Measurements from ENCODE around the gene ZPLD1. TPM values are rescaled to one million over a fixed set of nuclear protein-coding genes. Genes with fewer than 3 reads are reported as not detected.

Gene ZPLD1
- polyA plus RNA-seq, 1 donor = 0.22 TPM

DNA sequence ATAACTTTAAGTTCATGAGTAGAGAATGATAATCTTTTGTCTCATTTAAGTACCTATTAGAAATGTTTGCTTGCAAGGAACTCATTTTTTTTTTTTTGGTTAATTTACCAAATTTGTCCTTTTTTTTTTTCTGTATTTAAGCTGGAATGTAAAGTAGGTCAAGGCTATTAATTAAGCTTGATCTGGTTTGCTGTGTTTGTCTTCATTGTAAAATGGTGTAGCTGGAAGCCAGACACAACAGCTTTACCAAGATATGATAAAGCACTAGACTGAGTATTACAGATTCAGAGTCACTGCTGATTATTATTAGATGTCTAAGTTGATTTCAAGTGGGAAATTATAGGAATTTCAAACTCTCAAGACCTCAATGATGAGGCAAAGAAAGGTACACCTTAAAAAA is 15.0 kb upstream of the ZPLD1 start:
- H3K27ac ChIP-seq (ENCODE audit: low read length) = no peak overlapping the region
- no peaks in the 10 kb centered on the region for H3K9me3 ChIP-seq (ENCODE audit: control insufficient read depth, low read depth, low read length)
- H3K4me3 ChIP-seq (ENCODE audit: low read length) = no peak overlapping the region
- no peaks in the 10 kb centered on the region for H3K27me3 ChIP-seq (ENCODE audit: control insufficient read depth, insufficient read depth, low read length)
- DNase-seq = no peak
- no peaks in the 10 kb centered on the region for H3K36me3 ChIP-seq (ENCODE audit: control insufficient read depth, insufficient read depth, low read length)
- H3K4me1 ChIP-seq (ENCODE audit: control insufficient read depth, insufficient read depth, low read length) = no peaks in the 10 kb centered on the region

GRCh38 chr3:102441832-102442231 is 7.0 kb downstream of the ZPLD1 start:
- 71% methylated on average over 1 of the region's 1 CpG for WGBS (ENCODE audit: insufficient coverage, low lambda C conversion rate)
- no peaks in the 10 kb centered on the region for H3K36me3 ChIP-seq (ENCODE audit: control insufficient read depth, insufficient read depth, low read length)
- no peaks in the 10 kb centered on the region for H3K4me1 ChIP-seq (ENCODE audit: control insufficient read depth, insufficient read depth, low read length)
- H3K4me3 ChIP-seq (ENCODE audit: low read length) = no peak overlapping the region
- H3K27ac ChIP-seq (ENCODE audit: low read length) = no peak overlapping the region
- no peak for DNase-seq
- H3K9me3 ChIP-seq (ENCODE audit: control insufficient read depth, low read depth, low read length) = no peaks in the 10 kb centered on the region
- H3K27me3 ChIP-seq (ENCODE audit: control insufficient read depth, insufficient read depth, low read length) = no peaks in the 10 kb centered on the region

DNA sequence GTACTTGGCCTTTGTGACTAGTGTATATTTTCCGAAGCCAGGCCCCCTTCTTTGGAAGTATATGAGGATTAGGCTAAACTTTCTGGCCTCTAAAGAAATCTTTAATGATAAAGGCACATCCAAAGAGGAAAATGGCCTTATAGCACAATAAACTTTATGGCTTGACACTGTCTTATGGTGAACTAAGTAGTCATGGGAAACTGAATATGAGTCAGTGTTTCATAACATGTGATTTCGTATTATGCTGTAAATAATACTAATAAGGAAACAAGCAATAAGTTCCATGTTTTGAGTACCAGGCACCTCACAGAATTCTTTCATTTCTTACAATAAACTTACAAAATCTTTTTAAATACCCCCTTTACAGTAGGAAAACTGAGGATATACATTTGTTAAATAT is 8.2 kb downstream of the ZPLD1 start:
- no peak overlapping the region for H3K4me3 ChIP-seq (ENCODE audit: low read length)
- no CpG with 5 or more reads among the region's 2 CpGs for WGBS (ENCODE audit: insufficient coverage, low lambda C conversion rate)
- DNase-seq = peak in 1 of 2 donors; percentile 30

GRCh38 chr3:102444101-102444500 is 9.3 kb downstream of the ZPLD1 start:
- no peak overlapping the region for H3K4me3 ChIP-seq (ENCODE audit: low read length)
- no peaks in the 10 kb centered on the region for H3K9me3 ChIP-seq (ENCODE audit: control insufficient read depth, low read depth, low read length)
- H3K27me3 ChIP-seq (ENCODE audit: control insufficient read depth, insufficient read depth, low read length) = no peaks in the 10 kb centered on the region
- no peaks in the 10 kb centered on the region for H3K4me1 ChIP-seq (ENCODE audit: control insufficient read depth, insufficient read depth, low read length)
- H3K27ac ChIP-seq (ENCODE audit: low read length) = no peak overlapping the region
- DNase-seq = no peak
- H3K36me3 ChIP-seq (ENCODE audit: control insufficient read depth, insufficient read depth, low read length) = no peaks in the 10 kb centered on the region
- WGBS (ENCODE audit: insufficient coverage, low lambda C conversion rate) = 67% methylated on average over 1 of the region's 2 CpGs

More for the DNA sequence above, 8.2 kb downstream of the ZPLD1 start:
- no peaks in the 10 kb centered on the region for H3K36me3 ChIP-seq (ENCODE audit: control insufficient read depth, insufficient read depth, low read length)
- H3K27ac ChIP-seq (ENCODE audit: low read length) = no peak overlapping the region
- H3K27me3 ChIP-seq (ENCODE audit: control insufficient read depth, insufficient read depth, low read length) = no peaks in the 10 kb centered on the region
- H3K9me3 ChIP-seq (ENCODE audit: control insufficient read depth, low read depth, low read length) = no peaks in the 10 kb centered on the region
- H3K4me1 ChIP-seq (ENCODE audit: control insufficient read depth, insufficient read depth, low read length) = no peaks in the 10 kb centered on the region

DNA sequence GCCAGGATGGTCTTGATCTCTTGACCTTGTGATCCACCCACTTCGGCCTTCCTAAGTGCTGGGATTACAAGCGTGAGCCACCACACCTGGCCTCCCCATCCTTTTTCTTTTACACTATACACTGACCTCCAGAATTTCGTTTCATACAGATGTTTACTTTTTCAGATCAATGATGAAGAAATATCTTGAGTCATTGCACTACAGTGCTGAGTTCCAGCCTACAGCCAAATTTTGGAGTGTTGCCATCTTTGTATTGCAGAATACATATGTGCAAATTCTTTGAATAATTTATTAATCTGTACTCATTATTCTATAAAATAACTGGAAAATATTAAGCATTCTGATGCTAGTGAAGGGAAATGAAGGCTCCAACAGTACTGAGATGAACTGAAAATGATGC is 12.5 kb downstream of the ZPLD1 start:
- H3K27ac ChIP-seq (ENCODE audit: low read length) = no peak overlapping the region
- no peaks in the 10 kb centered on the region for H3K4me1 ChIP-seq (ENCODE audit: control insufficient read depth, insufficient read depth, low read length)
- H3K9me3 ChIP-seq (ENCODE audit: control insufficient read depth, low read depth, low read length) = no peaks in the 10 kb centered on the region
- H3K36me3 ChIP-seq (ENCODE audit: control insufficient read depth, insufficient read depth, low read length) = no peaks in the 10 kb centered on the region
- 90% methylated on average over 2 of the region's 3 CpGs for WGBS (ENCODE audit: insufficient coverage, low lambda C conversion rate)
- no peak overlapping the region for H3K4me3 ChIP-seq (ENCODE audit: low read length)
- no peak for DNase-seq
- H3K27me3 ChIP-seq (ENCODE audit: control insufficient read depth, insufficient read depth, low read length) = no peaks in the 10 kb centered on the region

GRCh38 chr3:102449341-102449740 is 14.5 kb downstream of the ZPLD1 start:
- Histone ChIP-seq H3K36me3 (ENCODE audit: control insufficient read depth, insufficient read depth, low read length) (no peaks in the 10 kb centered on the region), H3K27ac (ENCODE audit: low read length) (no peak overlapping the region), H3K27me3 (ENCODE audit: control insufficient read depth, insufficient read depth, low read length) (no peaks in the 10 kb centered on the region), H3K9me3 (ENCODE audit: control insufficient read depth, low read depth, low read length) (no peaks in the 10 kb centered on the region), H3K4me1 (ENCODE audit: control insufficient read depth, insufficient read depth, low read length) (no peaks in the 10 kb centered on the region), H3K4me3 (ENCODE audit: low read length) (no peak overlapping the region)
- no peak for DNase-seq
- no CpG with 5 or more reads among the region's 3 CpGs for WGBS (ENCODE audit: insufficient coverage, low lambda C conversion rate)

GRCh38 chr3:102449930-102450329 is 15.1 kb downstream of the ZPLD1 start:
- Histone ChIP-seq H3K4me3 (ENCODE audit: low read length) (no peak overlapping the region), H3K4me1 (ENCODE audit: control insufficient read depth, insufficient read depth, low read length) (no peaks in the 10 kb centered on the region), H3K27me3 (ENCODE audit: control insufficient read depth, insufficient read depth, low read length) (no peaks in the 10 kb centered on the region), H3K36me3 (ENCODE audit: control insufficient read depth, insufficient read depth, low read length) (no peaks in the 10 kb centered on the region), H3K9me3 (ENCODE audit: control insufficient read depth, low read depth, low read length) (no peaks in the 10 kb centered on the region), H3K27ac (ENCODE audit: low read length) (no peak overlapping the region)
- WGBS (ENCODE audit: insufficient coverage, low lambda C conversion rate) = 100% methylated on average over 2 of the region's 3 CpGs
- no peak for DNase-seq

DNA sequence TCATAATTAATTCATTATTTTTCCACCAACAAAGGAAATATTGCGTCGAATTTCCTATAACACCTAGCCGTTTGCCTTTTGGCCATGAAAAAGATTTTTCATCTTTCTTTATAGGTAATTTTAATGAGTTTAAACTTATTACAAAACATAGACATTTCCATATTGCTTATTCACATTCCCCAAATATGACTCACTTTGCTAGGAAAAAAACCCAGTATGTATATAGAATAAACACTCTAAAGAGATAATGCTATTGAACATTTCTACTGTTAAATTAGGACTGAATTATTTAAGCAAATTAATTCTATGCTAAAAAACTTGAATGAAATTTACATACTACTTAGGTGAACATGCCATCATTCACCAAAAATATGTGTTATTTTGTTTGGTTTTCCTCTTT is 16.2 kb downstream of the ZPLD1 start:
- no peaks in the 10 kb centered on the region for H3K9me3 ChIP-seq (ENCODE audit: control insufficient read depth, low read depth, low read length)
- no peak overlapping the region for H3K4me3 ChIP-seq (ENCODE audit: low read length)
- WGBS (ENCODE audit: insufficient coverage, low lambda C conversion rate) = 93% methylated on average over 3 of the region's 3 CpGs
- no peak overlapping the region for H3K27ac ChIP-seq (ENCODE audit: low read length)
- no peak for DNase-seq
- no peaks in the 10 kb centered on the region for H3K36me3 ChIP-seq (ENCODE audit: control insufficient read depth, insufficient read depth, low read length)
- no peaks in the 10 kb centered on the region for H3K4me1 ChIP-seq (ENCODE audit: control insufficient read depth, insufficient read depth, low read length)
- H3K27me3 ChIP-seq (ENCODE audit: control insufficient read depth, insufficient read depth, low read length) = no peaks in the 10 kb centered on the region

DNA sequence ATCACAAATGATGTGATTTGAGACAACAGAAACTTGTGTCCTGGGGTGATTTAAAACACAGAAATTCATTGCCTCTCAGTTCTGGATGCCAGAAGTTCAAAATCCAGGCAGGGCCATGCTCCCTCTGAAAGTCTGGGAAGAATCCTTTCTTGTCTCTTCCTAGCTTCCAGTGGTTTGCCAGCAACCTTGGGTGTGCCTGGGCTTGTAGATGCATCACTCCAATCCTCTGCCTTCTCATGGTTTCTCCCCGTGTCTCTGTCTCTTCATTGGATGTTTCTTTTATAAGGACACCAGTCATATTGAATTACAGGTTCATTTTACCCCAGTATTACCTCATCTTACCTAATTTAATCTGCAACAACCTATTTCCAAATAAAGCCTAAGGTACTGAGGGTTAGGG is 16.7 kb downstream of the ZPLD1 start:
- no peaks in the 10 kb centered on the region for H3K4me1 ChIP-seq (ENCODE audit: control insufficient read depth, insufficient read depth, low read length)
- H3K9me3 ChIP-seq (ENCODE audit: control insufficient read depth, low read depth, low read length) = no peaks in the 10 kb centered on the region
- no peak overlapping the region for H3K4me3 ChIP-seq (ENCODE audit: low read length)
- H3K27ac ChIP-seq (ENCODE audit: low read length) = no peak overlapping the region
- DNase-seq = no peak
- whole genome bisulfite sequencing (ENCODE audit: insufficient coverage, low lambda C conversion rate) = 100% methylated on average over 1 of the region's 1 CpG
- H3K36me3 ChIP-seq (ENCODE audit: control insufficient read depth, insufficient read depth, low read length) = no peaks in the 10 kb centered on the region
- no peaks in the 10 kb centered on the region for H3K27me3 ChIP-seq (ENCODE audit: control insufficient read depth, insufficient read depth, low read length)

- no peaks in the 10 kb centered on the region for H3K4me1 ChIP-seq (ENCODE audit: control insufficient read depth, insufficient read depth, low read length)
- H3K9me3 ChIP-seq (ENCODE audit: control insufficient read depth, low read depth, low read length) = no peaks in the 10 kb centered on the region
- DNase-seq = no peak
- H3K27me3 ChIP-seq (ENCODE audit: control insufficient read depth, insufficient read depth, low read length) = no peaks in the 10 kb centered on the region
- H3K4me3 ChIP-seq (ENCODE audit: low read length) = no peak overlapping the region
- H3K36me3 ChIP-seq (ENCODE audit: control insufficient read depth, insufficient read depth, low read length) = no peaks in the 10 kb centered on the region
- WGBS (ENCODE audit: insufficient coverage, low lambda C conversion rate) = no CpG with 5 or more reads among the region's 3 CpGs
- H3K27ac ChIP-seq (ENCODE audit: low read length) = no peak overlapping the region
These were observed 19.4 kb downstream of the ZPLD1 start for GRCh38 chr3:102454181-102454580.

DNA sequence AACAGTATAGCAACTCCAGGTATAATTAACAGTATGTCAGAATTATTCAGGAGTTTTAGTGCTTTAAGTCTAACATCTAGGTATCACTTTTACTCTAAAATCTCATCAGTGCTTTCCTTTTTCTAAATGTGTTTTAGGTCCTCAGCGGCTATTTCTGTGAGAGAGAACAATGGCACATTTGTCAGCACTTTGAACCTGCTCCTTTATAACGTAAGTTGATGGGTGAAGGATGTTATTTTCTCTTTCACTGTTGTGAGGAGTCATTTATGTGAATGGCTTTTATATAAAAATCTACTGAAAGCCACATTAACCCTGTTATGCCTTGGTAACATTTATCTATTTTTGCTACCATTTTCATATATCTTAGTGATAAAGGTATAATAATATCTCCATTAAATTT is 22.8 kb downstream of the ZPLD1 start:
- H3K4me1 ChIP-seq (ENCODE audit: control insufficient read depth, insufficient read depth, low read length) = no peaks in the 10 kb centered on the region
- no peak overlapping the region for H3K27ac ChIP-seq (ENCODE audit: low read length)
- H3K4me3 ChIP-seq (ENCODE audit: low read length) = no peak overlapping the region
- no peaks in the 10 kb centered on the region for H3K9me3 ChIP-seq (ENCODE audit: control insufficient read depth, low read depth, low read length)
- DNase-seq = no peak
- 60% methylated on average over 1 of the region's 2 CpGs for WGBS (ENCODE audit: insufficient coverage, low lambda C conversion rate)
- no peaks in the 10 kb centered on the region for H3K36me3 ChIP-seq (ENCODE audit: control insufficient read depth, insufficient read depth, low read length)
- no peaks in the 10 kb centered on the region for H3K27me3 ChIP-seq (ENCODE audit: control insufficient read depth, insufficient read depth, low read length)
